ENCODE measurements around the gene NEU1.

NEU1 gene

DNA sequence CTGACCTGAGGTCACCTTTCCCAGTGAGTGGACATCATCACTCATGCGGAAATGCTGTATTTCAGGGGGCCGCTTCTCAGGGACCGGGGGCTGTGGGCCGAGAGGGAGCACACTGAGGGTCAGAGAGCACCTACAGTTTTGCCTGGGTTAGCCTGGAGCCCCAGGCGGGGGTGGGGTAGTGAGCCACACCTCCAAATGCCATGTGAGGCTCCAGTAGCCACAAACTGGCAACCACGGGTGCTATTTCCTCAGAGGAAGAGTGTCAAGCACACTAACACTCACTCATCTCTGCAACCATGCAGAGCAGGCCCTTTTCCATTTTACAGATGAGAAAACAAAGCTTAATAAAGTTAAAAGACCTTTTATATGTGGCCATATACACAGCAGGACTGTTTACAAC, 30.2 kb upstream of the NEU1 start:
- no peak for DNase-seq

DNA sequence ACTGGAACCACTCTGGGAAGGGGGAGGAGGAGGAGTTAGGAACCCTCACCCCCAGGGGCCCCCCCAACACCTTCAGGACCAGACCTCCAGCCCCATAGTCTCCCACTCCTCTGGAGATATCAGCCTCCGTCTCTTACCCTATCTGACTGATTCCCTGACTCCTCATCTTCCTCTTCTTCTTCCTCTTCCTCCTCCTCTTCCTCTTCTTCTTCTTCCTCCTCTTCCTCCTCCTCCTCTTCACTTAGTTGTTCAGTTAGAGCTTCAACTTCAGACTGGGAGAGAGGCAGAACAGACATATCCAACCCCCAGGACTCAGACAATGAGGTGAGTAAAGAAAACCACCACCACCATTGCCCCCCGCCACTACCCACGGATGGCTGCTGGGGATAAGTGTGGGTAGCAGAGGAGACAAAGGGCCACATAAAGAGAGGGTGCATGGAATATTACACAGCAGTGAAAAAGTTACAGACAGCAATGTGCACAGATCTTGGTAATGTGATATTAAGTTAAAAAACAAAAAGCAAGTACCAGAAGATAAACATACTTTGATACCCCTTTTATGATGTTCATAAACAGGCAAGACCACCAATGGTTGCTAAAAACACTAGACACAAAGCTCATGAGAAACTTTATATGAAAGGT, 26.8 kb upstream of the NEU1 start:
- DNase-seq: no peak

DNA sequence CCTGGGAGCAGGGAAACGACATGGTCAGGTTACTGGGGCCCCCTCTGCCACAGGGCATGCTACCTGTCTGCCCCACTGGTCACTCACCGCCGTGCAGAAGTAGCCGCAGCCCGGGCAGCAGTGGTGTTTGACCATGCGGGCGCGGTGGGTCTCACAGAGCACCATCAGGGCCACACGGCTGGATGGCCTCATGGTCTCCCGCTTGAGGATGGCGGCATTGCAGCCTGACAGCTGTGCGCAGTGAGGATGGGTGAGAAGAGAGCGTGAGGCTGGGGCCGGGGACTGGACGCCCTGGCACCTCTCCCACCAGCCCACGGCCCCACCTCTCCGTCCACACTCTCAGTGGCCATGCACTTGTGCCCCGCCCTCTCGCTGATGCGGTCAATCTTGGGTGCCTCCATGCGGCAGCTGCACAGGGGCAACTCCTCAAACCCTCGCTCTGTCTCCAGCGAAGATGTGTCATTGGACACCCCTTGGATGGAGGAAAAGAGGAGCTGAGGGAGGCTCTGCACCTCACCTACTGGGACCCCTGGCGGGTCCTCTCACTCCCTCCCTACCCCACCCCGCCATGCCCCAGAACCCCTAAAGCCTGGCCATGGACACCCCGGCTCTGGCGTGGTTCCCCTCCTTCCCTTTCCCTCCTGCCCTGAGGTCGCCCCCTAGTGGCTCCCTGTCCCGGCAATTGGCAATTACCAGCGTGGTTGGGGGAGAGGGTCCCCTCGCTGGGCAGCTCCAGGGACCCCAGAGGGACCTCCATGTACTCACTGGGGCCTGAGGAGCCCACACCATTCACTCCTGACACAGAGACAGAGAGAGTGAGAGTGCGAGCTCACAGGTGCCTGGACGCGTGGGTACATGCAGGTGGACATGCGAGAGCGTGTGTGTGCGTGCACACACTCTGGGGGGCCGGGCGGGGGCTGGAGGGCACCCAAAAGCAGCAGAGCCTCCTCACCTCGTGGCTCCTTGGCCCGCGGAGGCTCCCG, 25.9 kb upstream of the NEU1 start:
- no peak for DNase-seq

DNA sequence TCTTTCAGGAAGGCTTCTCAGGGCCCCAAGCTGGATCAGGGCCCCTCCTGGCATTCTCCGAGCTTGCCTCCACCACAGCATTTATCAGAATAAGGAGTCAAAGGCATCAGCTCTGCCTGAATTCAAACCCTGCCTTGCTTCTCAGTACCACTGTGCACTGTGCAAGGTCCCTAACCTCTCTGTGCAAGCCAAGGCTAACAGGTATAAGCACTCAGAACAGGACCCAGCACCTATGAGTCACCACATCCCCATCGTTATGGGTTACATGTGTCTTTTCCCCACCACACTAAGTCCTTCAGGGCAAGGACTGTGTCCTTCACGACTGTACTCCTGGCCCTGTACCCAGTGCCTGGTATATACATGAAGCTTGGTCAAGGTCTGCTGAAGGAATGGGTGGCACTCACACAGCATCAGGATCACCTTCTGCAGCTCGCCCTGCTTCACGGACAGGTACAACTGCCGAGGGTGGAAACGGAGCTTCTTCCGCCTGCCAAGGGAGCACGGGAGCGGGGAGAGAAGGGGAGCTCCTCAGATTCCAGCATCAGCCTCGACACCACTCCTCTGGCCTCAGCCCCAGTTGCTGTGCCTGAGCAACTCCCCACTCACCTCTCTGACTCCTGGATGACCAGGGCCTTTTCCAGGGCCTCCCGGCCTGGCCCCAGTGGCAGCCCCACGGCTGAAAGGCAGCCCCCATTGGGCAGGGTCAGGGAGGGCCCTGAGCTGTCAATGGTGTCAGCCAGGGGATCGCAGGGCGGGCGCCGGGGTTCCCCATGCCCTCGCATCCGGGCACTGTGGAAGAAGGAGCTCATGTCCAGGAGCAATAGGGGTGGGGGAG, 24.8 kb upstream of the NEU1 start:
- no peak for DNase-seq

DNA sequence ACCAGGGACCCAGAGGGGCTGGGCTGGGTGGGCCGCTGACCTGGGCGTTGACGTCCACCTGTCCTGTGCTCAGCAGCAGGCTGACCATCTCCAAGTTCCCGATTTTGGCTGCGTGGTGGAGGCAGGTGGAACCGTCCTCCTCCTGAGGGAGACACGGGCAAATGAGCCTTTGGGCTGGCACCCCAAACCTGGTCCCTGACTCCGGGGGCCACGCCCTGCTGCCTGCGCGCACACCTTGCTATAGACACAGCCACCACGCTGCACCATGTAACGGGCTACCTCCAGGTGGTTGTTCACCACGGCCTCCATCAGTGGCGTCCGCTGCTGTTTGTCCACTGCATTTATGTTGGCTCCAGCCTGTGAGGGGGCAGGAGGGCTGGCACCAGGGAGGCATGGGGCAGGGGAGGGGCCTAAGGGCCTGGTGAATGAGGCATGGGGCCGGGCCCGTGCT, 23.9 kb upstream of the NEU1 start:
- no peak for DNase-seq

DNA sequence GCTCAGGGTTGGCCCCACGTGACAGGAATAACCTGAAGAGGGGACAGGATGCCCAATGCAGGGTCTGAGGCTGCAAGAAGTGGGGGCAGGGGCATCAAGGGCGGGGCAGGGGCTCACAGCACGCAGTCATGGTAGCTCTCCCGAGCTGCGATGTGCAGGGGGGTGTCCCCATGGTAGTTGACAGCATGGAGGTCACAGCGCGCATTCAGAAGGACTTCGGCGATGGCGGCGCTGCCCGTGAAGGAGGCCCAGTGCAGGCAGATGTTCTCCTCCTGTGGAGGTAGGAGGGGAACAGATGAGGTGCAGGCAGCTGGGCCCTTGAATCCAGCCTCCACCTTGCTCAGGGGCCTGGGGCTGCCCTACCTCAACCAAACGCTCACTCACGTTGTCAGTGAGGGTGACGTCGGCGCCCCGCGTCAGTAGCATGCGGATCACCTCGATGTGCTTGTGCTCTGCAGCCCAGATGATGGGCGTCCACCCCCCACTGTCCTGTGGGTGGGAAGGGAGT, 22.0 kb upstream of the NEU1 start:
- no peak for DNase-seq

DNA sequence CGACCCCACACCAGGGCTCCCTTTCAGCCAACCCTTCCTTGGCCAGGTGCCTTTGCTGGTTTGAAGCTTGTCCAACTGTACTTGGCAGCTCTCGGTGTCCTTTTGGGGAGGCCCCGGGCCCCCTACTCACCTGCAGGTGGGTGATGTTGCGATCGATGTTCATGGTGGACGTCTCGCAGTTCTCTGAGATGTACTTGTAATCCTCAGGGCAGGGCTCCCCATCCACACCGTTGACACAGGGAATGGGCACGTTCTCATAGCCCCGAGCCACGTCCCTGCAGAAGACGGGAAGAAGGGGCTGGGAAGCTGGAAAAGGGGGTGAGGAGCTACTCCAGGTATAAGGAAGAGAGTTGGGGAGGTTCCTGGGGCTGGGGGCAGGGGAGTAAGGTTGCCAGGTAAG, 21.1 kb upstream of the NEU1 start:
- no peak for DNase-seq

DNA sequence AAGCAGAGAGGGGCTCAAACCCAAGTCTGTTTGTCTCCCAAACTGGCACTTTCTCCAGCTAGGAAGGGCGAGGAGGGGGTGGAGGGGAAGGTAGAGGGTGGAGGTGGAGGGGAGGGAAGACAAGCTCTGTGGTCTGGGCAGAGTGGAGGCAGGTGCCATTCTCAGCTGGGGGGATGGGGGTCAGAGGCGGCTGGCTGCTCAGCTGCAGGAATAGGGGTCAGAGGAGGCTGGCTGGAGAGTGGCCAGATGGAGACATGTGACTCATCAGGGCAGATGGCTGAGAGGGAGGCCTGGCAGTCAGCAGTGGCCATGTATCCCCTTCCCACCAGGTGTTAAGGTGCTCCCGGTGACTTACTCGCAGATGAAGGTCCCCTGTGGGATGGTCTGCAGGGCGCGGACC, 19.7 kb upstream of the NEU1 start:
- peak; percentile 31 for DNase-seq

DNA sequence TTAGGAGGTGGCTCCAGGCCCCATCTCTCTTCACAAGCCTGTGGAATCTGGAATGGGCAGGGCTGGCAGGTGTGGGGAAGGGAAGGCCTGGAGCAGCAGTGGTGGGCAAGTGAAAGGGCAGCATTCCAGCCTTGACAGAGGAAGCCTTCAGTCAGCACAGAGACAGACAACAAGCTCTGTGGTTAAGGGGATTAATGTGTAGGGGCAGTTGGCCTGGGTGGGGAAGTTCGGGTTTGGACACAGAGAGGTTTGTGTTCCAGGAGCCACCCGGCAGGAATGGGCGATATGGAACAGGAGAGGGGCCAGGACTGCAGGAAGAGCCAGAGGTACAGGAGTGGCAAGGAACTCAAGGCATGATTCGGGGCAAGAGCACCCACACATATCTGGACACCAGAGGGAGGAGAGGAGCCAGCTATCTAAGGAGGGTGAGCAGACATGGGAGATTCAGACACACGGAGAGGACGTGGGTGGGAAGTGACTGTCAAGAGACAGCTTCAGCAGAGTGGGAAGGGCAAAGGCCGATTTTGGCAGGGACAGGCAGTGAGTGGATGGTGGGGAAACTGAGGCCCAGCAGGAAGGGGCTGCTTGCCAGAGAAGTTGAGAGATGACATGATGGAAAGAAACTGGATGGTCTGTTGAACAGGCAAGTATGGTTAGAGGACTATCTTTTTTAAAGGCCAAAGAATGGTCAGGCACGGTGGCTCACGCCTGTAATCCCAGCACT, 18.7 kb upstream of the NEU1 start:
- no peak for DNase-seq

DNA sequence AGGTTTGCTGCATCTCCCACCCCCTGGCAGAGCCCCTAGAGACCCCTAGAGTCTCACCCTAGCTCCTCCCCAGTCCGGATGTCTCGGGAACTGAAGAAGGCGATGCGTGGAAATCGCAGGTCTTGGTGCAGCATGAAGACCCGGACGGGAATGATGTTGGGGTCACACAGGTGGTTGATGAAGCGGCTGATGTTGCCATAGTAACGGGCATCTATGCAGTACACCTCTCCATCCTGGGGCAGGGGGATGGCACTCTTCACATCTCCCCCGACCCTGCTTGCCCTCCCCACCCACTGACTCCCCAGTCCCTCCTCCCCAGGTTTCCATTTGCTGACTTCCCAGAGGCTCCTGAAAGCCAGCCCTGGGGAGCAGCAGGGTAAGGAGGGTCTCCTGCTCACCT, 18.0 kb upstream of the NEU1 start:
- DNase-seq: no peak

DNA sequence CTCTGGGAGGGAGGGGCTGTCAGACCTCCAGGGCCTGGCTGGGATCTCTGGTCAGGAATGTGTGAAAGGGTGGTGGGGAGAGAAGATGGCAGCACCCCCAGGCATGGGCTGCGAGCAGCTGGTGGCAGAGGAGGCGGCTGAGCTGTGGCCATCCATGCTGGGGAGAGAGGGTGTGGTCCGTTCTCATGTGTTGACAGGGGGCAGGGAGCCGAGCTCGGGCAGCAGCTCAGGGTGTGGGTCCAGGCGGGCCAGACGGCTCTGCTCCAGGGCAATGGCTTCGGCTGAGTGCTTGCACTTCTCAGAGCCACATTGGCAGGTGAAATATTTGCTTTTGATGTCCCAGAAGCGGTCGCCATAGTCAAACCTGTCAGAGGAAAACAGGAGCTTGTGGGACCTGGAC, 17.3 kb upstream of the NEU1 start:
- no peak for DNase-seq

DNA sequence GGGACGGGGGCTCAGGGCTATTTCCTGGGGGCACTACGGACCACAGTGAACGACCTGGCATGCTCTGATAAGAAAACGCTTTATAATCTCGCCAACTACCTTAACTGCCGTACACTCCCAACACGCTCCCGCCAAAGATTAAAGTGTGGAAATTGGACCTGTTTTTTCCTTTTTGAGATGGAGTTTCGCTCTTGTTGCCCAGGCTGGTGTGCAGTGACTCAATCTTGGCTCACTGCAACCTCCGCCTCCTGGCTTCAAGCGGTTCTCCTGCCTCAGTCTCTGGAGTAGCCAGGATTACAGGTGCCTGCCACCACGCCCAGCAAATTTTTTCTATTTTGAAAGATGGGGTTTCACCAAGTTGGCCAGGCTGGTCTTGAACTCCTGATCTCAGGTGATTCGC, 16.5 kb upstream of the NEU1 start:
- no peak for DNase-seq

DNA sequence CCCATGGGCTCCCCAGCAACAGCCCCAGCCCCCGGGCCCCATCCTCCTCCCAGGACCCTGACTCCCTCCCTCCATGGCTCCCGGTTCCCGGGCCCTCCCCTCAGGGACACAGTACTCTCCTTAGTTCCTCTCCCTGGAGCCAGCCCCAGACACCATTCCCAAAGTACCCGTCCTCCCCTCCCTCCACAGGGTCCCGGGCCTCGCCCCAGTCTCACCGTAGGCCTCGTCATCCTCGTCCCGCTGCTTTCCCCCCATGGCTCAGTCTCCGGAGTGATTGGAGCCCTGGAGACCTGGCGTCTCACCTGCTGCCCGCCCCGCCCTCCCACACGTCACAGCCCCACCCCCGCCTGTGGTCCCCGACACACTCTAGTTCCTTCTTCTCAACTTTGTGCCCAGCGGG, 16.1 kb upstream of the NEU1 start, which contains the start of gene SLC44A4:
SLC44A4 (minus strand) TSS at position 272 of the 400 bp plus-strand sequence; CDS start at position 255, 17 bp downstream.
- DNase-seq: no peak

DNA sequence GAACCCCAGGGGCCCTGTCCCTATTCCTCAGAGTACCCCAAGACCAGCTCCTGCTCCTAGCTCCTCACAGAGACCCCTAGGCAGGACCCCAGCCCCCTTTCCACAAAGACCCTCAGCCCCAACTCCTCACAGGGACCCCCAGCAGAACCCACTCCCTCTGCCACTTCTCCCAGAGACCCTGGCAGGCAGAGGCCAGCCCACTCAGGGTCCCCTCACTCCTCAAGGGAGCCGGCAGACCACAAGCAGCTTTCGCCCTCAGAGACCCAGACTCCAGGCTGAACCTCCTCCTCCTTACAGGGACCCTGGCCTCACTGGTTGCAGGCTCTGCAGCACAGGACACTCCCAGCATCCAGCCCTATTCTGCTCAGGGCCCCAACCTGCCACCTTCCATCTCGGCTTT, 15.6 kb upstream of the NEU1 start:
- no peak for DNase-seq

DNA sequence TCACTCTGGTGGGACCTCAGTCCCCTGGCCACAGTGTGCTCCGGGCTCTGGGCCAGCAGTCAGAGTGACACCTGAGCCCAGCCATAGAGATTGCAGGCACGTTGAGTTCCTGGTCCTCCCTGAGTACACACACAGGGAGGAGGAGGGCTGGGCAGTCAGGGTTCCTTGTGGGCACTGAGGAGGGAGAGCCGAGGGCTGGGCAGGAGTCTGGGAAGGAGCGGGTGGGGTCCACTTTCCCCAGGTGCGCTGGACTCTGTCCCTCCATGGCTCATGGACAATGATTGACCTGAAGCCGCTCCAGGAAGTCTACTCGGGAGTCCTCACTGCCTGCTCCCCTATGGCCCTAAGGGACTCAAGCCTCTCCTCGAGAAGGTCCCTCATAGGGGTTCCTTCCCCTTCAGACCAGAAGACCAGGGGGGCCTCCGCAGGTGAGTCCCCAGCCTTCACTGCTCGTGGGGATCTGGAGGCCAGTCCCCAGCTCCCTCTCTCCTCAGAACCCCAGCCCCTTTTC, 15.1 kb upstream of the NEU1 start:
- no peak for DNase-seq

DNA sequence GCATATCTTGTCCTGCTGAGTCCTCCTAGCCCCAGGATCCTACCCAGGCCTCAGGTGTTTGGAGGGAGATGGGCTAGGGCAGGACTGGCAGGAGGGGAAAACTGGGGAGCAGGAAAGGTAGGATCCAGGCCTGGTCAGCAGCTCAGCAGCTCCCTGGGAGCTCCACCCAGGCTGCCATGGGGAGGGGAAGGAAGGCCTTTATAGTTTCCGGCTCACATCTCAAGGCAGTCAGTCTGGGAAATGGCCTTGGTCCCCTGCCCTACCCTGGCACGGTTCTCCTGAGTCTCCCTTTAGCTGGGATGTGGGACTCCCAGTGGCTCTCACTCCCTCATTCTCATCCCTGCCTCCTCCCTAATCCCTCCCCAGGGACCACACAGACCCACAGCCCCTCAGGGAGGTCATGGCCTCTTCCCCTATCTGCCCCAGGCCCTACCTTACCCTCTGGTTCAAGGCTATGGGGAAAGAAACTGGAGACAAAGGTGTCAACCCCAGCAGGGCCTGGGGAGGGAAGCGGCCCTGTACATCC, 14.6 kb upstream of the NEU1 start:
- DNase-seq: no peak

DNA sequence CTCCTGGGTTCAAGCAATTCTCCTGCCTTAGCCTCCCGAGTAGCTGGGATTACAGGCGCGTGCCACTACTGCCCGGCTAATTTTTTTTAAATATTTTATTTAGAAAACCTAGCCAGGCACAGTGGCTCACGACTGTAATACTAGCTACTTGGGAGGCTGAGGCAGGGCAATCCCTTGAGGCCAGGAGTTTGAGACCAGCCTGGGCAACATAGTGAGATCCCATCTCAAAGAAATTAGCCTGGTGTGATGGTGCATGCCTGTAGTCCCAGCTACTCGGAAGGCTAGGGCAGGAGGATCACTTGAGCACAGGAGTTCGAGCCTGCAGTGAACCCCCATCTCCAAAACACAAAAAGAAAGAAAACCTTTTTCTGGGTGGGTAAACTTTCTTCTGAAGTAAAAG, 13.7 kb upstream of the NEU1 start:
- no peak for DNase-seq

DNA sequence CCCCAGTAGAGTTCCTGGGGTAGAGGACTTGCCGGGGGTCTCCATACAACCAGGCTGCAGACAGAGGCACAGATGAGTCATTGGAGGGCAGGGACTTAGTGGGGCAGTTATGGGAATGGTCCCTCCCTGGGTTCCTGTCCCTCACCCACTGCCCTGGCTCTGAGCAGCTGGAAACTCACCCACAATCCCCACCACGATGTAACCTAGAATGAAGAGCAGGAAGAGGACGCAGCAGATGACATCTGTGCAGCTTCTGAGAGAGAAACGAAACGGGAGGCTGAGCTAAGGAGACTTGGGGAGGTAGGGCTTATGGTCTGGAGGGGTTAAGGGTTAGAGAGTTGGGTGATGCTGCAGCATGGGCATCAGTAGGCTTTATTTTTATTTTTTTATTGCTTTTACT, 13.3 kb upstream of the NEU1 start:
- DNase-seq: no peak

DNA sequence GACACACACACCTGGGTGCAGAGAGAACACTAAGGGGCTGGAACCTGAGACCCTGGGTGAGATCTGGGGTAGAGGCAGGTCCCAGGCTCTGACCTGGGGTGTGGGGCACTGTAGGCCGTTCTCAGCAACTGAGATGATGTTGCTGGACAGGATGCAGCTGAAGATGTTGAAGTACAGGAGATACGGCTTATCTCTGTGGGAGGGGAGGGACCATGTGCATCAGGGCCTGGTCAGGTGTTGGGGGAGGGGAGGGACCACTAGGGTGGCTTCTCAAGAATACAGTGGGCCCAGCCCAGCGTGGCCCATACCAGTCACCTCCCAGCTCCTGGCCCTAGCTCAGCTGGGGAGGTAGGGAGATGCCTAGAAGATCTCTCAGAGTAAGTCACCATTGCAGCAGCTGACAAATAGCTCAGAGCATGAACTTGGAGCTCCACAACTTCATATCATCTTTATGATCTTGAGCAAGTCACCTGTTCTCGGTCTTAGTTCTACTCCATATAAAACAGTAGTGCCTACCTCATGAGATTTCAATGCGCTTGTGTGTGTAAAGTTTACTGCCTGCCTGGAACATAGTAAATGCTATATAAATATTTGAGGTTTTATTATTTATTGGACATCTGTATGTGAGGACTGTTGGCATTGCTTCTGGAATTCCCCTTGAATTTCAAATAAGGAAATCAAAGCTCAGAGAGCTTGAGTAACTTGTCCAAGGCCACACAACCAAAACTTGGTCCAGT, 12.4 kb upstream of the NEU1 start:
- no peak for DNase-seq

DNA sequence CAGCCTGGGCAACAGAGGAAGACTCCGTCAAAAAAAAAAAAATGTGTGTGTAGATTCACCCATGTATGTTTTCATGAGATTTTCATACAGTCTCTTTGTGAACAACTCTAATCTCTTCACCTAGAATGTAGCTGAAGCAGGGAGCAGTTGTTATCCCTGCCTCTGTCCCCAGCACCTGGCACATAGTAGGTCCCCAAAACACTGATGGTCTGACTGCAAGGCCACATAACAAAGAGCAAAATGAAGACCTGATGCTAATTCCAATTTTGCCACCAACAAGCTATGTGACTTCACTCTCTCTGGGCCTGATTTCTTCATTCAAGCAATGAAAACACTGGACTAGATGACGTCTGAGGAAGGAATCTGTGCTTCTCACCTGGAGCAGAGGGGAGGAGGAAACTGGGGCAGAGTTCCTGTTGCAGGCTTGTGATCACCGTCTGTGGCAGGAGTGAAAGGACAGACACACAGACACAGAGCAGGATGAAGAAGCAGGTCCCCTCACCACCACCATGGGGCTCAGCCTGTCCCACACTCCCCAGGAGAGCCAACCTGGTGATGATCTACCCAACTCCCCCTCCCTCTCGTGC, 11.6 kb upstream of the NEU1 start:
- no peak for DNase-seq
